HCT116 (cell line): ENCODE measurements around the gene EYA2. TPM values are rescaled to one million over a fixed set of nuclear protein-coding genes. Genes with fewer than 3 reads are reported as not detected.

ENCODE experiments used
- ATAC-seq: fragments of 200-7000 bp; cut with Tn5 transposase; 2 replicates; pipeline ENCODE4 v1.9.1; 2020; ENCODE audit warnings: mild to moderate bottlenecking, moderate library complexity
- BruUV-seq: library from RNA; stranded (reverse); fragments of 400-500 nt; replicated peaks from 2 replicates; lab custom pipeline; 2021; lab: Mats Ljungman, UMichigan
- CTCF ChIA-PET: fragments of 300-600 bp; sonication (Branson Sonifier 250); formaldehyde crosslinking; loops from one replicate; lab custom pipeline; 2021; ENCODE audit warnings: antibody characterized with exemption; lab: Charles Lee
- POLR2A ChIA-PET: fragments of 300-600, 350-600 bp; sonication (Branson Sonifier 250); formaldehyde crosslinking; loops from one replicate; lab custom pipeline; 2021; ENCODE audit warnings: antibody characterized with exemption; lab: Charles Lee
- RAD21 ChIA-PET, 2 experiments: fragments of 300-600 bp; sonication (Branson Sonifier 250); formaldehyde crosslinking; loops; one replicate each; lab custom pipeline; 2023; ENCODE audit warnings: low total read pairs in 2 of 2; ENCODE audit not compliant: uncharacterized antibody in 2 of 2, unreplicated experiment in 2 of 2, low non-redundant PET in 1 of 2; lab: Charles Lee
- DNase-seq: peaks from one replicate; pipeline ENCODE4 v3.0.0-alpha.2; 2010; ENCODE audit warnings: low read depth, low spot score
- H2AFZ ChIP-seq: fragments of 200-600 bp; shearing (Covaris generic), sonication (generic); 2 replicates; pipeline ENCODE4 v1.6.1; 2017; ENCODE audit warnings: low read depth, mixed run types, mixed read lengths, antibody characterized with exemption, low read length; ENCODE audit not compliant: poor library complexity, severe bottlenecking
- H3K27ac ChIP-seq: 2 replicates; pipeline ENCODE4 v1.5.1; 2012; ENCODE audit warnings: low read depth, low read length
- H3K27me3 ChIP-seq: fragments of 200-600 bp; sonication (generic); 2 replicates; pipeline ENCODE4 v1.6.1; 2016; ENCODE audit warnings: mixed run types, low read length, mixed read lengths; ENCODE audit not compliant: insufficient read depth
- H3K36me3 ChIP-seq, 2 experiments: fragments of 200-500 bp in 1 of 2; fragments of 200-600 bp in 1 of 2; sonication (Bioruptor generic) in 1 of 2; sonication (generic) in 1 of 2; 2 replicates each; pipeline versions ENCODE4 v1.5.1 to v1.6.1; 2014 to 2016; ENCODE audit warnings: low read length in 2 of 2, inconsistent platforms in 1 of 2, mixed read lengths in 1 of 2, mixed run types in 1 of 2; ENCODE audit not compliant: insufficient read depth in 2 of 2, control insufficient read depth in 1 of 2
- H3K4me1 ChIP-seq, 2 experiments: fragments of 200-600 bp in 1 of 2; sonication (generic) in 1 of 2; 2 replicates each; pipeline versions ENCODE4 v1.5.1 to v1.6.1; 2012 to 2017; ENCODE audit warnings: low read length in 2 of 2, inconsistent platforms in 1 of 2, mild to moderate bottlenecking in 1 of 2, mixed read lengths in 1 of 2, mixed run types in 1 of 2, moderate library complexity in 1 of 2; ENCODE audit not compliant: insufficient read depth in 2 of 2, control insufficient read depth in 1 of 2
- H3K4me2 ChIP-seq: fragments of 200-600 bp; sonication (generic); 2 replicates; pipeline ENCODE4 v1.6.1; 2017; ENCODE audit warnings: mixed run types, low read length, mixed read lengths
- H3K4me3 ChIP-seq, 2 experiments: fragments of 200-600 bp in 1 of 2; sonication (generic) in 1 of 2; replicated peaks in 1 of 2; 2 replicates each; pipeline ENCODE4 v1.5.1; 2011 to 2016; ENCODE audit warnings: low read length in 2 of 2, control low read depth in 1 of 2, low read depth in 1 of 2, mild to moderate bottlenecking in 1 of 2, mixed read lengths in 1 of 2, mixed run types in 1 of 2
- H3K79me2 ChIP-seq: fragments of 200-600 bp; sonication (generic); 2 replicates; pipeline ENCODE4 v1.6.1; 2017; ENCODE audit warnings: mild to moderate bottlenecking, mixed run types, low read length, moderate library complexity, mixed read lengths; ENCODE audit not compliant: insufficient read depth
- H3K9ac ChIP-seq: fragments of 200-600 bp; sonication (generic); 2 replicates; pipeline ENCODE4 v1.6.1; 2016; ENCODE audit warnings: low read length, mixed read lengths
- H3K9me2 ChIP-seq: fragments of 200-600 bp; sonication (generic), shearing (Covaris generic); 2 replicates; pipeline ENCODE4 v1.6.1; 2017; ENCODE audit warnings: mixed run types, mild to moderate bottlenecking, moderate library complexity; ENCODE audit not compliant: insufficient read depth
- H3K9me3 ChIP-seq, 2 experiments: fragments of 200-500 bp in 1 of 2; fragments of 200-600 bp in 1 of 2; sonication (Bioruptor generic) in 1 of 2; sonication (generic) in 1 of 2; 2 replicates each; pipeline ENCODE4 v1.6.1; 2014 to 2017; ENCODE audit warnings: low read length in 2 of 2, mixed read lengths in 2 of 2, inconsistent platforms in 1 of 2, low read depth in 1 of 2, mild to moderate bottlenecking in 1 of 2, mixed run types in 1 of 2, moderate library complexity in 1 of 2; ENCODE audit not compliant: control insufficient read depth in 1 of 2, insufficient read depth in 1 of 2
- H4K20me1 ChIP-seq: fragments of 200-600 bp; sonication (generic), shearing (Covaris generic); 2 replicates; pipeline ENCODE4 v1.6.1; 2017; ENCODE audit warnings: mixed run types, mild to moderate bottlenecking, moderate library complexity; ENCODE audit not compliant: insufficient read depth
- ATF3 ChIP-seq: IDR thresholded peaks from 2 replicates; pipeline ENCODE4 v1.6.1; 2012
- CBX3 ChIP-seq: IDR thresholded peaks from 2 replicates; pipeline ENCODE4 v1.6.1; 2012; ENCODE audit warnings: low read depth
- CEBPB ChIP-seq: IDR thresholded peaks from 2 replicates; pipeline ENCODE4 v1.6.1; 2012; ENCODE audit warnings: low read depth
- CTCF ChIP-seq, 3 experiments: fragments of 200-600 bp in 1 of 3; sonication (generic) in 1 of 3; IDR thresholded peaks in 2 of 3; conservative IDR thresholded peaks in 1 of 3; 2 replicates each; pipeline ENCODE4 v1.5.1; 2012 to 2017; ENCODE audit warnings: low read depth in 2 of 3, low read length in 2 of 3, antibody characterized with exemption in 1 of 3, borderline replicate concordance in 1 of 3, control low read depth in 1 of 3, mild to moderate bottlenecking in 1 of 3, mixed read lengths in 1 of 3, mixed run types in 1 of 3, moderate library complexity in 1 of 3; ENCODE audit not compliant: insufficient read depth in 1 of 3
- ELF1 ChIP-seq: IDR thresholded peaks from 2 replicates; pipeline ENCODE4 v1.6.1; 2012; ENCODE audit warnings: low read depth, borderline replicate concordance
- EZH2 ChIP-seq: fragments of 200-600 bp; sonication (generic); IDR thresholded peaks from 2 replicates; pipeline ENCODE4 v1.6.1; 2017; ENCODE audit warnings: antibody characterized with exemption, mixed run types
- JUND ChIP-seq: IDR thresholded peaks from 2 replicates; pipeline ENCODE4 v1.6.1; 2012
- POLR2A ChIP-seq: IDR thresholded peaks from 2 replicates; pipeline ENCODE4 v1.7.0; 2011; ENCODE audit warnings: borderline replicate concordance; ENCODE audit not compliant: insufficient read depth, insufficient read length; ENCODE audit errors: extremely low read depth
- SP1 ChIP-seq: IDR thresholded peaks from 2 replicates; pipeline ENCODE4 v1.6.1; 2012; ENCODE audit warnings: low read depth
- SRF ChIP-seq: IDR thresholded peaks from 2 replicates; pipeline ENCODE4 v1.6.1; 2012; ENCODE audit warnings: low read depth
- ZBTB33 ChIP-seq: IDR thresholded peaks from 2 replicates; pipeline ENCODE4 v1.6.1; 2011; ENCODE audit warnings: mild to moderate bottlenecking, low read length, moderate library complexity; ENCODE audit not compliant: insufficient replicate concordance; ENCODE audit errors: extremely low read depth
- ZNF274 ChIP-seq: fragments of 200-500 bp; sonication (Bioruptor generic); IDR thresholded peaks from 2 replicates; pipeline ENCODE4 v1.6.1; 2014; ENCODE audit warnings: mild to moderate bottlenecking, low read depth, low read length, inconsistent platforms
- intact Hi-C: fragments of 100-400 bp; cut with micrococcal nuclease; formaldehyde crosslinking; loops from 2 replicates; pipeline ENCODE4 v1.10.0; 2022
- total RNA-seq: library from RNA; stranded (reverse); gene quantifications from one replicate; pipeline ENCODE4 v1.2.1, GENCODE V29; 2021; ENCODE audit not compliant: unreplicated experiment

The EYA2 gene
- total RNA-seq, 1 experiment from 2014 or later, result not detected

- Histone ChIP-seq H3K9me3 (no peaks in the 10 kb centered on the region), H3K79me2 (no peaks in the 10 kb centered on the region), H3K4me3 (no peak overlapping the region), H3K9me2 (no peaks in the 10 kb centered on the region), H3K4me1 (no peaks in the 10 kb centered on the region), H3K9ac (no peak overlapping the region), H2AFZ (no peak overlapping the region), H3K27me3 (no peaks in the 10 kb centered on the region), H4K20me1 (no peaks in the 10 kb centered on the region), H3K36me3 (peaks cover 27 to 37% of the 10 kb centered on the region in 2 experiments), H3K27ac (no peak overlapping the region), H3K4me2 (no peak overlapping the region)
- intact Hi-C loops, result no loop called here
- ATAC-seq (no peak), DNase-seq (no peak)
- ChIA-PET POLR2A (no interaction called here), RAD21 (interaction anchor here in 1 of 2 experiments (1.3 kb wide), 1 partner anchor 170 kb away, joined by 3 read pairs; no protein-coding TSS in a partner anchor), CTCF (interaction anchor here (2.0 kb wide), 1 partner anchor 8 kb away, joined by 5 read pairs; no protein-coding TSS in a partner anchor)
- TF ChIP-seq POLR2A (no peak), ELF1 (no peak), JUND (no peak), ZBTB33 (no peak)
- BruUV-seq, result no TSS peak
Measured at GRCh38 chr20:47213966-47214365, 319.3 kb downstream of the EYA2 start.

- H3K9me3 ChIP-seq, result no peaks in the 10 kb centered on the region
- H3K4me1 ChIP-seq, result no peaks in the 10 kb centered on the region
- DNase-seq (no peak), ATAC-seq (no peak)
- no peaks in the 10 kb centered on the region for H3K27me3 ChIP-seq
- intact Hi-C loops, result no loop called here
- ChIA-PET RAD21 (no interaction called here), CTCF (interaction anchor here (0.8 kb wide), 1 partner anchor 168 kb away, joined by 3 read pairs; no protein-coding TSS in a partner anchor), POLR2A (no interaction called here)
- 0 out of 2 replicates have a peak, but pooled peaks cover 4% of the 10 kb centered on the region for H3K79me2 ChIP-seq
- H3K4me3 ChIP-seq, result no peak overlapping the region
- no peaks in the 10 kb centered on the region for H3K9me2 ChIP-seq
- no peaks in the 10 kb centered on the region for H4K20me1 ChIP-seq
- no TSS peak for BruUV-seq
- H3K4me2 ChIP-seq, result no peak overlapping the region
- no peak overlapping the region for H2AFZ ChIP-seq
- peaks cover 10 to 37% of the 10 kb centered on the region in 2 experiments for H3K36me3 ChIP-seq
- H3K27ac ChIP-seq, result no peak overlapping the region
- no peak overlapping the region for H3K9ac ChIP-seq
- TF ChIP-seq JUND, result no peak
- TF ChIP-seq CBX3, result no peak
- TF ChIP-seq CTCF (IDR thresholded peaks at IDR 0.05 in 2 of 3, conservative IDR thresholded peaks at IDR 0.05 in 1 of 3; ENCODE audit: borderline replicate concordance in 1 of 3, insufficient read depth in 1 of 3, low read depth in 2 of 3, low read length in 2 of 3), result no peak
- no peak for TF ChIP-seq ATF3
- no peak for TF ChIP-seq SRF
- TF ChIP-seq ZNF274, result no peak
- TF ChIP-seq CEBPB, result no peak
- TF ChIP-seq SP1, result no peak
- no peak for TF ChIP-seq EZH2
- TF ChIP-seq ZBTB33, result no peak
Measured at GRCh38 chr20:47215653-47216397, 321.2 kb downstream of the EYA2 start.
